Measurements from ENCODE around the gene TBC1D14. TPM values are rescaled to one million over a fixed set of nuclear protein-coding genes. Genes with fewer than 3 reads are reported as not detected.

TBC1D14 gene
- total RNA-seq, 1 experiment from 2014 or later = 50.2 TPM

DNA sequence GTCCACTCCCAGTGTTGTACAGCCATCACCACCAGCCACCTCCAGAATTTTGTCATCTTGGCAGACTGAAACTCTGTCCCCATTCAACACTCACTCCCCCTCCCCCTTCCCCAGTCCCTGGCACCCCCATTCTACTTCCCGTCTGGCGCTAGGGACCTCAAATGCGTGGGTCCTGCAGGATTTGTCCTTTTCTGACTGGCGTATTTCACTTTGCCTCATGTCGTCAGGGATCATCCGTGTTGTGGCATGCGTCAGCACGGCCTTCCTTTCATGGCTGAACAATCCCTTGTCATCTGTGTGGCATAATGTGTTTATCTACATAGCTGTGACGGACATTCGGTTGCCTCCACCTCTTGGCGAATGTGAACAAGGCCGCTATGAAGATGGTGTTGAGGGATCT lies 139.0 kb downstream of the TBC1D14 start:
- Histone ChIP-seq H3K27ac (ENCODE audit: insufficient read length, low read depth, low read length) (no peak overlapping the region), H3K14ac (ENCODE audit: insufficient read depth, low read length) (no peak overlapping the region), H3K23me2 (ENCODE audit: insufficient read length, low read depth, low read length, poor library complexity, severe bottlenecking) (peaks cover 7% of the 10 kb centered on the region), H3K9ac (ENCODE audit: extremely low read depth, insufficient read length, low read length) (no peak overlapping the region), H2AFZ (ENCODE audit: low read length) (no peak overlapping the region), H3K27me3 (ENCODE audit: insufficient read depth, low read length) (no peaks in the 10 kb centered on the region), H3K4me2 (ENCODE audit: insufficient read depth, insufficient read length, low read length) (no peak overlapping the region), H4K20me1 (ENCODE audit: control insufficient read depth, insufficient read depth, insufficient read length) (no peaks in the 10 kb centered on the region), H4K5ac (ENCODE audit: insufficient read length, low read depth, low read length) (no peak overlapping the region), H3K18ac (ENCODE audit: insufficient read length, low read depth, low read length) (no peak overlapping the region), H2AK5ac (ENCODE audit: insufficient read length, low read length) (no peak overlapping the region), H3K4ac (ENCODE audit: low read depth, low read length) (no peak overlapping the region), H3K4me1 (ENCODE audit: insufficient read depth, low read length) (peaks cover 3% of the 10 kb centered on the region; the same call in 1 of the 2 replicates), H2BK120ac (ENCODE audit: low read depth, low read length, poor library complexity, severe bottlenecking) (no peak overlapping the region), H3K56ac (ENCODE audit: insufficient read length, low read depth, low read length) (no peak overlapping the region), H2BK15ac (ENCODE audit: low read depth, low read length) (no peak overlapping the region), H4K91ac (ENCODE audit: insufficient read length, low read depth, low read length) (no peak overlapping the region), H2BK20ac (ENCODE audit: low read depth, low read length, poor library complexity, severe bottlenecking) (no peak overlapping the region), H3K79me1 (ENCODE audit: insufficient read depth, low read depth, low read length, poor library complexity, severe bottlenecking) (peaks cover 4% of the 10 kb centered on the region), H3K9me3 (ENCODE audit: control insufficient read depth, low read depth, low read length) (no peaks in the 10 kb centered on the region), H3K23ac (ENCODE audit: insufficient read length, low read depth, low read length) (no peak overlapping the region), H4K8ac (replicated peaks; ENCODE audit: insufficient read length, low read depth, low read length) (no peak overlapping the region), H2BK12ac (ENCODE audit: insufficient read length, low read depth, low read length) (no peak overlapping the region), H3K79me2 (ENCODE audit: insufficient read depth, low read length) (peaks cover 10% of the 10 kb centered on the region), H3T11ph (ENCODE audit: low read length) (no peak overlapping the region), H2BK5ac (ENCODE audit: insufficient read length, low read length) (no peak overlapping the region)
- peaks cover 23 to 32% of the 10 kb centered on the region in 2 experiments for H3K4me1 Mint-ChIP-seq
- H3K27ac Mint-ChIP-seq = no peak overlapping the region
- H3K36me3 Mint-ChIP-seq (ENCODE audit: insufficient read depth in 1 of 3, low read depth in 3 of 3) = no peaks in the 10 kb centered on the region; a peak in 2 of 7 replicates
- TF ChIP-seq, protein P1, sequence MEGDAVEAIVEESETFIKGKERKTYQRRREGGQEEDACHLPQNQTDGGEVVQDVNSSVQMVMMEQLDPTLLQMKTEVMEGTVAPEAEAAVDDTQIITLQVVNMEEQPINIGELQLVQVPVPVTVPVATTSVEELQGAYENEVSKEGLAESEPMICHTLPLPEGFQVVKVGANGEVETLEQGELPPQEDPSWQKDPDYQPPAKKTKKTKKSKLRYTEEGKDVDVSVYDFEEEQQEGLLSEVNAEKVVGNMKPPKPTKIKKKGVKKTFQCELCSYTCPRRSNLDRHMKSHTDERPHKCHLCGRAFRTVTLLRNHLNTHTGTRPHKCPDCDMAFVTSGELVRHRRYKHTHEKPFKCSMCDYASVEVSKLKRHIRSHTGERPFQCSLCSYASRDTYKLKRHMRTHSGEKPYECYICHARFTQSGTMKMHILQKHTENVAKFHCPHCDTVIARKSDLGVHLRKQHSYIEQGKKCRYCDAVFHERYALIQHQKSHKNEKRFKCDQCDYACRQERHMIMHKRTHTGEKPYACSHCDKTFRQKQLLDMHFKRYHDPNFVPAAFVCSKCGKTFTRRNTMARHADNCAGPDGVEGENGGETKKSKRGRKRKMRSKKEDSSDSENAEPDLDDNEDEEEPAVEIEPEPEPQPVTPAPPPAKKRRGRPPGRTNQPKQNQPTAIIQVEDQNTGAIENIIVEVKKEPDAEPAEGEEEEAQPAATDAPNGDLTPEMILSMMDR (conservative IDR thresholded peaks at IDR 0.05) = no peak
- no peaks in the 10 kb centered on the region for H3K9me3 Mint-ChIP-seq
- H3K27me3 Mint-ChIP-seq (ENCODE audit: low read depth) = peaks cover 7% of the 10 kb centered on the region
- no peak overlapping the region for H3K4me3 Mint-ChIP-seq
- WGBS (ENCODE audit: extremely low coverage, insufficient read length, low lambda C conversion rate) = no CpG with 5 or more reads among the region's 12 CpGs
- DNase-seq = no peak
